ENCODE measurements around the gene CDK5RAP3. TPM values are rescaled to one million over a fixed set of nuclear protein-coding genes. Genes with fewer than 3 reads are reported as not detected.

Gene CDK5RAP3
- total RNA-seq, 4 donors from 2014 or later = 43.9 to 70.2 (median 58.4) TPM

GRCh38 chr17:47942568-47942967 is 28.3 kb upstream of the CDK5RAP3 start:
- no peak for DNase-seq (ENCODE audit: extremely low spot score)
- no peaks in the 10 kb centered on the region for H3K9me3 ChIP-seq
- H3K4me3 ChIP-seq = peak overlapping the region; percentile 77 to 97 (median 90)
- WGBS = 76% methylated on average over 6 of the region's 6 CpGs
- peak overlapping the region in 2 of 4 donors; percentile 81 to 88 for H3K27ac ChIP-seq (replicated peaks in 1 of 4)
- H3K36me3 ChIP-seq = peaks cover 0 to 38% (median 28%) of the 10 kb centered on the region in 4 donors
- TF ChIP-seq POLR2AphosphoS5 (IDR thresholded peaks at IDR 0.05) (no peak), POLR2A (IDR thresholded peaks at IDR 0.05; ENCODE audit: low read depth) (no peak), EP300 (IDR thresholded peaks at IDR 0.05) (no peak), CTCF (IDR thresholded peaks at IDR 0.05) (no peak)
- intact Hi-C loops (cut with DNase I) = loop anchor here (5.0 to 10.0 kb wide), 2 partner anchors 50 to 98 kb away; partner anchors contain the start of gene SCRN2
- peaks cover 20 to 55% (median 35%) of the 10 kb centered on the region in 4 donors for H3K4me1 ChIP-seq
- H3K27me3 ChIP-seq = no peaks in the 10 kb centered on the region

DNA sequence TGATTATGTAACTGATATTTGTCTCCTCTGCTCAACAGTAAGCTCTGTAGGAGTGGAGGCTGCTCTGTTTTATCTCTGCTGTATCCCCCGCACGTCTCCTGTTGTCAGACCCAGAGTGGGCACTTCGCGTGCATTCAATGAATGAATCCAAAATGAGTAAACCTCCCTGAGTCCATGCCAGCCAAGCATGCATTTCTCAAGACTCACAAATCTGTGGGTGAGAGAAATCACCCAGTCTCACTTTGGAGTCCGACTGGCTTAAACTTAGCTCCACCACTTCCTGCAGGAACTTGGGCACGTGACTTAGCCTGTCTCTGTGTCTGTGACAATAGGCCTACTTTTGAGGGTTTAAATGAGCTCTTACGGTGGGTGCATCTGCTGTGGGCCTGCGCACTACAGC is 25.8 kb upstream of the CDK5RAP3 start:
- H3K36me3 ChIP-seq = peaks cover 0 to 50% (median 34%) of the 10 kb centered on the region in 4 donors
- no peak for TF ChIP-seq CTCF (IDR thresholded peaks at IDR 0.05)
- TF ChIP-seq POLR2A (IDR thresholded peaks at IDR 0.05; ENCODE audit: low read depth) = no peak
- TF ChIP-seq EP300 (IDR thresholded peaks at IDR 0.05) = no peak
- TF ChIP-seq POLR2AphosphoS5 (IDR thresholded peaks at IDR 0.05) = no peak
- H3K4me3 ChIP-seq = no peak overlapping the region
- peaks cover 32 to 75% (median 53%) of the 10 kb centered on the region in 4 donors for H3K4me1 ChIP-seq
- H3K9me3 ChIP-seq = no peaks in the 10 kb centered on the region
- intact Hi-C loops (cut with DNase I) = loop anchor here (10.0 kb wide), 1 partner anchor 100 kb away; the partner anchor contains the start of gene SCRN2
- H3K27me3 ChIP-seq = no peaks in the 10 kb centered on the region
- H3K27ac ChIP-seq (replicated peaks in 1 of 4) = peak overlapping the region in 2 of 4 donors; percentile 17 to 39
- WGBS = 83% methylated on average over 8 of the region's 8 CpGs
- DNase-seq (ENCODE audit: extremely low spot score) = no peak

DNA sequence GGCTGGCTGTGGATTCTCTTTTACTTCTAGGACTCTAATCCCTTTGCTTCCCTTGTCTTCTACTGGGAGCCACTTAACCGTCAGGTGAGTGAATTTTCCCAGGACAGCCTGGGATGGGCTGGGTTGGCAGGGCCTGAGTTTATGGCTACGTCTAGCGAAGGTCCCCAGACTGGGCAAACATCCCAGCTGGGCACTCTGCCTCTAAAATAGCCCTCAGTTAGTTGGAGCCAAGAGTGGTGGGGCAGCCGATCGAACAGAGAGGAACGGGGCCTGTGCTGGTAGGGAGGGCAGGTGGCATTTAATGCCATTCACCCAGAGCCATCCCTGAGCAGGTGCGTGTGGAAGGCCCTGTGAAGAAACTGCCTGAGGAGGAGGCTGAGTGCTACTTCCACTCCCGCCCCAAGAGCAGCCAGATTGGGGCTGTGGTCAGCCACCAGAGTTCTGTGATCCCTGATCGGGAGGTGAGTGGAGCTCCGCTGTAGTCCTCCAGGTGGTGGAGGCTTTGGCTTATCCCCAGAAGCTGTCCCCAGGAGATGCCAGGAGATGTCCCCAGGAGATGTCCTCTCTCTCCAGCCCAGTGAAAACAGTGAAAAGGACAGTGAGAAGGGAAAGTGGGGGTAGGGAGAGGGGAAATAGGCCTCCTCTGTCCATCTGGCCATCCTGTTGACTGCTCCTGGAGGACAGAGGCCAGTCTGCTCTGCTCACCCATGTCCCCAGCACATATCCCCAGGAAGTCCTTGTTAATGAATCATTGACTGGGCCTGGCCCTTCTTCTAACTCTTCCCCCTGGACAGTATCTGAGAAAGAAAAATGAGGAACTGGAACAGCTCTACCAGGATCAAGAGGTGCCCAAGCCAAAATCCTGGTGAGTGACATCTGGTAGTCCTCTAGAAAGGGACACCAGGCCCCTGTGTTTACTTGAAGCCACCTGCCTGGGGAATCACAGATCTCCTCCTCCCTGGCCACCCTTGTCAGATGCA is 25.1 kb upstream of the CDK5RAP3 start:
- peak overlapping the region in 3 of 4 donors; percentile 15 to 39 (median 17) for H3K27ac ChIP-seq (replicated peaks in 1 of 4)

GRCh38 chr17:47946516-47946915 is 24.4 kb upstream of the CDK5RAP3 start:
- intact Hi-C loops (cut with DNase I) = loop anchor here (10.0 kb wide), 1 partner anchor 102 kb away; the partner anchor contains the start of gene SCRN2
- TF ChIP-seq CTCF (IDR thresholded peaks at IDR 0.05) = no peak
- TF ChIP-seq POLR2A (IDR thresholded peaks at IDR 0.05; ENCODE audit: low read depth) = no peak
- TF ChIP-seq EP300 (IDR thresholded peaks at IDR 0.05) = no peak
- TF ChIP-seq POLR2AphosphoS5 (IDR thresholded peaks at IDR 0.05) = no peak
- H3K9me3 ChIP-seq = no peaks in the 10 kb centered on the region
- WGBS = 86% methylated on average over 6 of the region's 6 CpGs
- H3K27me3 ChIP-seq = no peaks in the 10 kb centered on the region
- peaks cover 0 to 55% (median 34%) of the 10 kb centered on the region in 4 donors for H3K36me3 ChIP-seq
- peak overlapping the region in 2 of 4 donors; percentile 0 to 15 for H3K27ac ChIP-seq (replicated peaks in 1 of 4)
- no peak overlapping the region for H3K4me3 ChIP-seq
- H3K4me1 ChIP-seq = peaks cover 32 to 68% (median 44%) of the 10 kb centered on the region in 4 donors
- no peak for DNase-seq (ENCODE audit: extremely low spot score)

More for the DNA sequence above, 25.1 kb upstream of the CDK5RAP3 start:
- TF ChIP-seq POLR2A (IDR thresholded peaks at IDR 0.05; ENCODE audit: low read depth) (no peak), POLR2AphosphoS5 (IDR thresholded peaks at IDR 0.05) (no peak), CTCF (IDR thresholded peaks at IDR 0.05) (no peak), EP300 (IDR thresholded peaks at IDR 0.05) (no peak)
- Histone ChIP-seq H3K27me3 (no peaks in the 10 kb centered on the region), H3K4me1 (peaks cover 32 to 72% (median 48%) of the 10 kb centered on the region in 4 donors), H3K36me3 (peaks cover 0 to 50% (median 34%) of the 10 kb centered on the region in 4 donors), H3K4me3 (no peak overlapping the region), H3K9me3 (no peaks in the 10 kb centered on the region)
- 81% methylated on average over 9 of the region's 10 CpGs for WGBS
- no peak for DNase-seq (ENCODE audit: extremely low spot score)
- intact Hi-C loops (cut with DNase I) = loop anchor here (10.0 kb wide), 1 partner anchor 101 kb away; the partner anchor contains the start of gene SCRN2
